Adrenal gland (tissue), 12 donors: ENCODE measurements around the gene IL20RA. TPM values are rescaled to one million over a fixed set of nuclear protein-coding genes. Genes with fewer than 3 reads are reported as not detected.

Experiments used
- DNase-seq, 7 donors: peaks; one replicate each; pipeline ENCODE4 v3.0.0-alpha.2; 2019 to 2020
- H3K27ac ChIP-seq, 5 donors: fragments of 200-600 bp; sonication (generic) in 4 of 5; 1 replicate in 3 of 5; 2 replicates in 2 of 5; pipeline versions ENCODE4 v1.5.1 to v1.8.0; 2016 to 2020; ENCODE audit warnings: mild to moderate bottlenecking in 1 of 5
- H3K27me3 ChIP-seq: fragments of 200-600 bp; 2 replicates; pipeline ENCODE4 v1.8.0; 2021
- H3K36me3 ChIP-seq, 2 donors: fragments of 200-600 bp; replicated peaks in 1 of 2; 1 replicate in 1 of 2; 2 replicates in 1 of 2; pipeline versions ENCODE4 v1.5.1 to v1.8.0; 2018 to 2022
- H3K4me1 ChIP-seq, 2 donors: fragments of 200-600 bp; replicated peaks in 1 of 2; 1 replicate in 1 of 2; 2 replicates in 1 of 2; pipeline versions ENCODE4 v1.5.1 to v1.8.0; 2018 to 2021
- H3K4me3 ChIP-seq, 4 donors: fragments of 200-600 bp; sonication (generic) in 3 of 4; one replicate each; pipeline ENCODE4 v1.5.1; 2016 to 2018
- H3K9me3 ChIP-seq, 3 donors: fragments of 200-600 bp; sonication (generic) in 1 of 3; replicated peaks in 1 of 3; 1 replicate in 2 of 3; 2 replicates in 1 of 3; pipeline versions ENCODE4 v1.5.1 to v1.8.0; 2016 to 2021
- CTCF ChIP-seq, 6 experiments: fragments of 450-650 bp in 4 of 6; fragments of 200-600 bp in 2 of 6; sonication (generic) in 1 of 6; IDR thresholded peaks; 1 replicate in 5 of 6; 2 replicates in 1 of 6; pipeline versions ENCODE4 v1.5.1 to v1.8.0; 2016 to 2021; ENCODE audit warnings: antibody characterized with exemption in 6 of 6, mild to moderate bottlenecking in 2 of 6, moderate library complexity in 1 of 6
- POLR2A ChIP-seq, 2 donors: fragments of 450-650 bp; IDR thresholded peaks; one replicate each; pipeline ENCODE4 v1.6.1; 2017; ENCODE audit warnings: antibody characterized with exemption in 2 of 2, mild to moderate bottlenecking in 2 of 2, moderate library complexity in 1 of 2
- WGBS, 4 donors: extraction: QIAGEN DNeasy Blood & Tissue Kit in 2 of 4; methylation state at CpG; one replicate each; pipeline versions ENCODE4 v1.1.5 to v1.1.7; 2013 to 2017; 5-methylcytosine and 5-hydroxymethylcytosine counted together
- intact Hi-C, 2 donors: fragments of 100-400 bp; cut with DNase I; formaldehyde crosslinking; loops; one replicate each; pipeline versions ENCODE4 v1.14.1 to v1.15.0; 2022 to 2023
- polyA plus RNA-seq, 3 donors: library from polyadenylated mRNA; stranded (reverse); fragments of 200-250 nt in 2 of 3; fragments of 350-450 nt in 1 of 3; fragmentation: Illumina TruSeq in 1 of 3; extraction: RNeasy Lipid Tissue Mini Kit (QIAGEN cat#74804) in 1 of 3; gene quantifications; one replicate each; pipeline ENCODE4 v1.2.3, GENCODE V29; 2013 to 2014
- total RNA-seq, 9 donors: library from RNA; depleted of rRNA in 4 of 9; stranded (reverse); fragments of >200 nt in 4 of 9; fragments of 120-200 nt in 1 of 9; fragmentation: NEBNext Ultra II Directional in 1 of 9; extraction: Animal tissue kit (Norgen Biotek cat#: 25700) in 1 of 9; gene quantifications; one replicate each; pipeline versions ENCODE4 v1.1.0 to v1.2.4, GENCODE V29; 2013 to 2023
- donor health status: healthy with polysubstance abuse.
- donor health status: Bipolar disorder and iron deficiency.
- donor health status: DM: yes; HTN: yes; CAD: no.
- donor health status: DM: no; HTN: no; CAD: no.
- donor health status: DM: no; HTN: no; CAD: no.
- donor health status: DM: yes; HTN: yes; CAD: no.

Gene IL20RA
- total and polyA plus RNA-seq, 12 donors = 6.6 to 23.5 (median 12.7) TPM

GRCh38 chr6:137051790-137052472 lies 7.2 kb upstream of the IL20RA start:
- intact Hi-C loops = no loop called here
- H3K4me3 ChIP-seq = no peak overlapping the region
- H3K4me1 ChIP-seq = no peaks in the 10 kb centered on the region
- peak in 6 of 7 donors; percentile 43 to 71 (median 51) for DNase-seq
- 42 to 60% (median 45%) methylated on average over 3 of the region's 3 CpGs for WGBS, 4 donors
- no peaks in the 10 kb centered on the region for H3K27me3 ChIP-seq
- no peaks in the 10 kb centered on the region for H3K36me3 ChIP-seq
- no peak for TF ChIP-seq CTCF (IDR thresholded peaks at IDR 0.05)
- TF ChIP-seq POLR2A (IDR thresholded peaks at IDR 0.05) = no peak
- no peaks in the 10 kb centered on the region for H3K9me3 ChIP-seq
- no peak overlapping the region for H3K27ac ChIP-seq

GRCh38 chr6:137049095-137049494 lies 4.3 kb upstream of the IL20RA start:
- intact Hi-C loops = no loop called here
- Histone ChIP-seq H3K36me3 (no peaks in the 10 kb centered on the region), H3K27ac (no peak overlapping the region), H3K9me3 (no peaks in the 10 kb centered on the region), H3K4me1 (peaks cover 0 to 9% of the 10 kb centered on the region in 2 donors), H3K27me3 (no peaks in the 10 kb centered on the region), H3K4me3 (no peak overlapping the region)
- WGBS, 4 donors = 67 to 79% (median 75%) methylated on average over 2 of the region's 2 CpGs
- DNase-seq = no peak
- TF ChIP-seq CTCF (IDR thresholded peaks at IDR 0.05) (no peak), POLR2A (IDR thresholded peaks at IDR 0.05) (no peak)

DNA sequence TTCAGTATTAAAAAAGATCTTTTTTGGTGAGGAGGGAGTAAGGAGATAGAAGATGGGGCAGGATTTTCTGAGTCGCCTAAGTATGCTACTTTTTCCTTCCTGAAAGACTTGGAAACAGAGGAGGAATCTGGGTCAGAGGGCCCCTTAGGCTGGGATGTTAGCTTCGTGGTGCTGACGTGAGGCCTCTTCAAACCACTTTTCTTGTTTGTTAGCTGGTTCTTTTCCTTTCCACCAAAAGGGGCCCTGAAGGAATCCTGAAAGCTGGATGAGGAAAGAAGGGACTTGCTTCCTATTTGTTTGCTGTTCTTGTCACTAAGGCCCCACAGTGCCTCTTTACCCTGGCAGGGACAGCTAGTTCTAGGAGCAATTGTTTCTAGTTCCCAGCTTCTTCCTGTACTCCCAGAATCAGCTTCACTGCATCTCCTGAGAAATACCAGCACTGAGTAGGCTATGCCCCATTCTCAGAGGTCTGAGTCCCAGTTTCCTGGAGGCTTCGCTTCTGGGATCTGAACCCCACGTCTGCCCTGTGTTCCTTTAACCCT lies 2.2 kb upstream of the IL20RA start:
- Histone ChIP-seq H3K27me3 (no peaks in the 10 kb centered on the region), H3K4me1 (peaks cover 0 to 9% of the 10 kb centered on the region in 2 donors), H3K36me3 (no peaks in the 10 kb centered on the region), H3K9me3 (no peaks in the 10 kb centered on the region), H3K27ac (no peak overlapping the region), H3K4me3 (no peak overlapping the region)
- WGBS, 4 donors = 89 to 92% (median 90%) methylated on average over 5 of the region's 5 CpGs
- TF ChIP-seq POLR2A (IDR thresholded peaks at IDR 0.05) (no peak), CTCF (IDR thresholded peaks at IDR 0.05) (no peak)
- intact Hi-C loops = no loop called here
- DNase-seq = no peak

- 79 to 86% (median 83%) methylated on average over 7 of the region's 7 CpGs for whole genome bisulfite sequencing, 4 donors
- peak overlapping the region in 4 of 5 donors; percentile 67 to 93 (median 92) for H3K27ac ChIP-seq
- no peak for DNase-seq
- peak overlapping the region in 2 of 4 donors; percentile 85 to 86 for H3K4me3 ChIP-seq
- no peaks in the 10 kb centered on the region for H3K36me3 ChIP-seq
- H3K27me3 ChIP-seq = no peaks in the 10 kb centered on the region
- TF ChIP-seq POLR2A (IDR thresholded peaks at IDR 0.05) (no peak), CTCF (IDR thresholded peaks at IDR 0.05) (no peak)
- intact Hi-C loops = no loop called here
- H3K9me3 ChIP-seq = no peaks in the 10 kb centered on the region
- H3K4me1 ChIP-seq = peaks cover 0 to 9% of the 10 kb centered on the region in 2 donors
These were observed 541 bp upstream of the IL20RA start for GRCh38 chr6:137045222-137045789.
